Fibroblast of skin of back (primary cell): ENCODE measurements around the gene TNFRSF13B. TPM values are rescaled to one million over a fixed set of nuclear protein-coding genes. Genes with fewer than 3 reads are reported as not detected.
"Not testable (repeated sequence)": the region's sequence is repeated elsewhere in the genome, so short reads cannot be mapped to it uniquely, and the experiment has no call there.

ENCODE experiments used
- DNase-seq: peaks from one replicate; pipeline ENCODE4 v3.0.0-alpha.2; 2013
- polyA plus RNA-seq, 2 experiments: library from polyadenylated mRNA; unstranded; fragments of 120-200 nt; gene quantifications; one replicate each; pipeline ENCODE4 v1.2.1, GENCODE V29; 2013; ENCODE audit not compliant: insufficient read length in 2 of 2

Gene TNFRSF13B
- polyA plus RNA-seq (2013, experiment 1 of 2; ENCODE audit: insufficient read length) = not detected
- not detected for polyA plus RNA-seq (2013, experiment 2 of 2; ENCODE audit: insufficient read length)

GRCh38 chr17:16971458-16972338 is at the start of gene TNFRSF13B:
Gene TNFRSF13B, minus strand, starts transcription at chr17:16972118. Its CDS starts 43 bp downstream, at chr17:16972075.
- no peak for DNase-seq

GRCh38 chr17:17021194-17021863 is 49.4 kb upstream of the TNFRSF13B start:
- DNase-seq = peak; percentile 79

- no peak for DNase-seq
These were observed 48.9 kb upstream of the TNFRSF13B start for GRCh38 chr17:17020821-17021193.

GRCh38 chr17:17019891-17020456 is 48.1 kb upstream of the TNFRSF13B start:
- DNase-seq = no peak

- DNase-seq = no peak
These were observed 47.5 kb upstream of the TNFRSF13B start for GRCh38 chr17:17019430-17019762.

- DNase-seq = no peak
These were observed 46.9 kb upstream of the TNFRSF13B start for GRCh38 chr17:17018612-17019429.

- no peak for DNase-seq
These were observed 46.1 kb upstream of the TNFRSF13B start for GRCh38 chr17:17018021-17018441.

GRCh38 chr17:17017343-17018014 is 45.6 kb upstream of the TNFRSF13B start:
- no peak for DNase-seq

- not testable (repeated sequence) for DNase-seq
These were observed 44.6 kb upstream of the TNFRSF13B start for GRCh38 chr17:17016199-17017197.

GRCh38 chr17:17015230-17015629 is 43.3 kb upstream of the TNFRSF13B start:
- no peak for DNase-seq

- DNase-seq = not testable (repeated sequence)
These were observed 42.8 kb upstream of the TNFRSF13B start for GRCh38 chr17:17014748-17015124.

GRCh38 chr17:17013828-17014747 is 42.2 kb upstream of the TNFRSF13B start:
- not testable (repeated sequence) for DNase-seq

- peak; percentile 94 for DNase-seq
These were observed 39.4 kb upstream of the TNFRSF13B start for GRCh38 chr17:17011043-17011907.

GRCh38 chr17:17010545-17011034 is 38.7 kb upstream of the TNFRSF13B start:
- not testable (repeated sequence) for DNase-seq

GRCh38 chr17:17009972-17010371 is 38.1 kb upstream of the TNFRSF13B start:
- DNase-seq = not testable (repeated sequence)

- not testable (repeated sequence) for DNase-seq
These were observed 36.9 kb upstream of the TNFRSF13B start for GRCh38 chr17:17008621-17009397.

- not testable (repeated sequence) for DNase-seq
These were observed 36.0 kb upstream of the TNFRSF13B start for GRCh38 chr17:17007891-17008290.
